Stimulated activated naive CD8-positive, alpha-beta T cell treated with anti-CD3 and anti-CD28 coated beads, Interleukin-15, amount 100 ng/mL, for 72 hours (primary cell): ENCODE results near the gene ANGEL1.

ENCODE experiments used
- ATAC-seq: fragments of 150-1000 bp; cut with Tn5 transposase; 2 replicates; pipeline ENCODE4 v1.10.0; 2021; ENCODE audit warnings: mild to moderate bottlenecking, moderate library complexity
- DNase-seq, 2 donors: peaks; one replicate each; pipeline ENCODE4 v3.0.0; 2021 to 2022
- H3K27ac Mint-ChIP-seq, 2 donors: one replicate each; pipeline ENCODE4 v1.8.0; 2022; ENCODE audit warnings: mild to moderate bottlenecking in 2 of 2, mixed read lengths in 2 of 2, moderate library complexity in 2 of 2
- H3K27me3 Mint-ChIP-seq: one replicate; pipeline ENCODE4 v1.8.0; 2022; ENCODE audit warnings: mixed read lengths
- H3K4me1 Mint-ChIP-seq: one replicate; pipeline ENCODE4 v1.8.0; 2022; ENCODE audit warnings: mild to moderate bottlenecking, mixed read lengths
- H3K4me3 Mint-ChIP-seq, 2 donors: one replicate each; pipeline ENCODE4 v1.8.0; 2022; ENCODE audit warnings: mild to moderate bottlenecking in 2 of 2, mixed read lengths in 2 of 2, moderate library complexity in 1 of 2
- H3K9me3 Mint-ChIP-seq, 2 donors: one replicate each; pipeline ENCODE4 v1.8.0; 2022; ENCODE audit warnings: mixed read lengths in 2 of 2

Gene ANGEL1

DNA sequence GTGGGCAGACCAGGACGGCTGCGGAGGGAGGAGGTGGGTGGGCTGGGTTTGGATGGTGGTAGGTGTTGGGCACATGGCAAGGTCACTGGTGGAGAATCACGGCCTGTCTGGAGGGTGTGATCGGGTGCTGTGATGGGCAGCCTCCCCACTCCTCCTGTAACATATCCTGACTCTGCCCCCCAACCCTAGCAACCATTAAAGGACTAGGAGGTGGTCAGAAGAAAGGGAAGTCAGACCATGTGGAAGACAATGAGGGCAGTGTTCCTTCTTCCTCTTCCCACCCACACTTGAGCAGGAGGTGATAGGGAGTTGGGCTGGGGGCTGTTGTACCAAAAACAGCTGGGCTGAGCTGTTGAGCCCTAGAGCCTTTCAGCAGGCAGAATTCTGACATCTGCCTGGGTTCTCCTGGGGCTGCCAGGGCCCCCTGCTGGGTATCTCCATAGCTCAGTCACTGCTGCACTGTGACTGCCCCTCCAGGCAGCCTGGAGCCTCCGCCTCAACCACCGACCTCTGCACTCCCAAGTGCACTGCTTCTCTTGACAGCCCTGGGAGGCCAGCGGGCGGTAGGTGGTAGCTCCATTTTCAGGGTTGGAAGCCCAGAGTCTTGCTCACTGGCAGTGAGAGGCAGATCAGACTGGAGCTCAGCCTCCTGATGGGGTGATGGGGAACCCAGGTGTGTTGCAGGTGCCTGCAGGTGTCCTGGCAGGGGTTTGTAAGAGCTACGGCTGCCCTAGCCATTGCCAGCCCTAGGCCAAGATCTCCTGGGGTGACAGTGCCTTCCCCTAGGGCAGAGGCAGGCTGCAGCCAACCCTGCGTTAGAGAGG lies 36.0 kb downstream of the ANGEL1 start:
- Mint-ChIP-seq H3K27me3 (peaks cover 10% of the 10 kb centered on the region), H3K27ac (peak overlapping the region in 1 of 2 donors; percentile 27), H3K9me3 (no peaks in the 10 kb centered on the region), H3K4me3 (no peak overlapping the region), H3K4me1 (peaks cover 32% of the 10 kb centered on the region)
- no peak for DNase-seq
- no peak for ATAC-seq

DNA sequence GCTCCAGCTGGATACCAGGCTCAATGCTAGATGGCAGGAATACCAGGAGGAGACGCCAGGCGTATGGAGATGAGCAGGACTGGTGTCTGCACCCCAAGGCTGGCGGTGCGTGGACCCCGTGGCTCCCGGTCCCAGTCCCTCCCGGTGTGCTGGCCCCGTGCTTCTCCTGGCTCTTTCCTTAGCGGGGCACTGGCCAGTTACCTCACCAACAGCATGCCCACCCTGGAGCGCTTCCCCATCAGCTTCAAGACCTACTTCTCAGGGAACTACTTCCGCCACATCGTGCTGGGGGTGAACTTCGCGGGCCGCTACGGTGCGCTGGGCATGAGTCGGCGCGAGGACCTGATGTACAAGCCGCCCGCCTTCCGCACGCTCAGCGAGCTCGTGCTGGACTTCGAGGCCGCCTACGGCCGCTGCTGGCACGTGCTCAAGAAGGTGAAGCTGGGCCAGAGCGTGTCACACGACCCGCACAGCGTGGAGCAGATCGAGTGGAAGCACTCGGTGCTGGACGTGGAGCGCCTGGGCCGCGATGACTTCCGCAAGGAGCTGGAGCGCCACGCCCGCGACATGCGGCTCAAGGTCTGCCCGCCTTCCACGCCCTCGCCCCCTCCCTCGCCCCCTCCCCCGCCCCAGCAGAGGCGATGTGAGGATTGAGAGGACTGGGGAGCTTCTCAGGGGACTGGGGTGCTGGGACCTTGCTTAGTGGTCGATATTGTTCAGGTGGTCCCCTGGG lies 36.8 kb downstream of the ANGEL1 start:
- Mint-ChIP-seq H3K27ac (peak overlapping the region in 1 of 2 donors; percentile 46), H3K9me3 (no peaks in the 10 kb centered on the region), H3K4me1 (peaks cover 24% of the 10 kb centered on the region), H3K4me3 (no peak overlapping the region), H3K27me3 (peaks cover 18% of the 10 kb centered on the region)
- ATAC-seq (no peak), DNase-seq (no peak)

DNA sequence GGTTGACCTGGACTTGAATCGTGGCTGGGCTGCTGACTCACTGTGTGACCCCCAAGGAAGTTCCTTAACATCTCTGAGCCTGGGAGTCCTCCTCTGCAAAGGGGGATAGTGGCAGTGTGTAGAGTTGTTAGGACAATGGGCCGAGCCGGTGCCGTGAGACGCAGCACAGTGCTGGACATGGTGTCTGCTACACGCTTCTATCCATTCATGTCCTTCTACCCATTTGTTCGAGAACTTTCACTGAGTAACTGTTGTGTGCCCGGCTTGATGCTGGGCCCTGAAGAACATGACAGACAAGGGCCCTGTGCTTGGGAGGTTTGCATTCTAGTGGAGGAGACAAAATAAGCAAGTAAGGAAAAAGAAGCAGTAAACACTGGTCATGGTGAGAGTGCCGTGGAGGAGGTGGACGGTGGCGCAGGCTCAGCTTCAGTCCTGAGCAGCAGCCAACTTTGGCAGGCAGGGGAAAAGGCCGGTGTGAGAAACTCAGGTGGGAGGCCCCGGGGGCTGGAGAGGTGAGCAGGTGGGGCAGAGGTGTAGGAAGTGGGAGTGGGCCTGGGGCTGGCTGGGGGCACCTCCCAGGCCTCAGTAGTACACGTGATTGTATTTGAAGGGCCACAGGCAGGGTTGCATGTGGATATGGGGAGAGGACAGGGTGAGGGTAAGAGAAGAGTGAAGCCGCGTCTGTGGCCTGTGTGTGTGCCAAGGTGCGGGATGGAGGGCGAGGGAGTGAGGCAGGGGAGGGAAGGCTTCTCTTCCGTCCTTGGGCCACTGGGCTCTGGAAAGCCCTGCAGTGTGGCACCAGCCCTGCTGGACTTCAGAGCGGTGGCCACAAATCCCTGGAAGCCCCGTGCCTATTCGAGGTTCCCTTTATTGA lies 37.6 kb downstream of the ANGEL1 start:
- Mint-ChIP-seq H3K27me3 (peaks cover 26% of the 10 kb centered on the region), H3K27ac (peak overlapping the region in 1 of 2 donors; percentile 51), H3K4me3 (no peak overlapping the region), H3K4me1 (peaks cover 20% of the 10 kb centered on the region), H3K9me3 (no peaks in the 10 kb centered on the region)
- no peak for ATAC-seq
- no peak for DNase-seq

DNA sequence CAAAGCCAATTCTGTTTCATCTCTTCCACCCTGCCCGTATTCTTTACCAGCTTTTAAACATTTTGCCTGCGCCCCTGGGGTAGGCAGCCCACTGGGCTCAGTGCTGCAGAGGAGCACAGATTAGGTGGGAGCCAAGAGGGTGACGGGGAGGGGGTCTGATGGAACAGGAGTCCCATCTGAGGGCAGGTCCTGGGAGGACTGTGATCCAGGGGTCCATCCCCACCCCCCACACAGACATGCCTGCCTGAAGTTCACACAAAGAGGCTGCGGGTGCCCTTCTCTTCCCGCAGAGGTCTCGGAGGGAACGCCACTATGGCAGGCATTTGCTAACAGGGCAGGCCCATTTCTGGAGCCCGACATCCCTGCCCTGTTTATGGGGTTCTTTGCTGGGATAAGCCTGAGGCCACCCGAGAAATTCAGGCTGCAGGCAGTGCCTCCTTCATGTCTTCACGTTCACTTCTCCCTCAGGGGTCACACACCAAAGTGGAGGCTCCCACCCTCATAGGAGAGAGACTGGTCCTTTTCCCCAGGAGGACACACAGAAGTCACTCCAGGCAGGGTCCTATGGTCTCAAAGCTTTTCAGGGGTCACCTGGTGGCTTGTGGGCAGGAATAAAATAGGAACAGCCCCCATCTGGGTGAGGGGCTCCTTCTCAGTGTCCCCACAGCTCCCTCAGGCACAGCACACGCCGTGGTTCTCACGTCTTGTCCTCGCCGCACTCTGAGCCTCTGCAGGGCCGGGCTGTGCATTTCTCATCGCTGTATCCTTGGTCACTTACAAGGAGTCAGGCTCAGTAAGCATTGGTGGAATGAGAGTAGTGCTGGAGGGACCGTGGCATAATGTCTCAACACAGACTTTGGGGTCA lies 38.5 kb downstream of the ANGEL1 start:
- ATAC-seq (no peak), DNase-seq (no peak)
- peaks cover 24% of the 10 kb centered on the region for H3K4me1 Mint-ChIP-seq
- no peaks in the 10 kb centered on the region for H3K9me3 Mint-ChIP-seq
- H3K27ac Mint-ChIP-seq, result peak overlapping the region in 1 of 2 donors; percentile 61
- H3K4me3 Mint-ChIP-seq, result no peak overlapping the region
- peaks cover 28% of the 10 kb centered on the region for H3K27me3 Mint-ChIP-seq

DNA sequence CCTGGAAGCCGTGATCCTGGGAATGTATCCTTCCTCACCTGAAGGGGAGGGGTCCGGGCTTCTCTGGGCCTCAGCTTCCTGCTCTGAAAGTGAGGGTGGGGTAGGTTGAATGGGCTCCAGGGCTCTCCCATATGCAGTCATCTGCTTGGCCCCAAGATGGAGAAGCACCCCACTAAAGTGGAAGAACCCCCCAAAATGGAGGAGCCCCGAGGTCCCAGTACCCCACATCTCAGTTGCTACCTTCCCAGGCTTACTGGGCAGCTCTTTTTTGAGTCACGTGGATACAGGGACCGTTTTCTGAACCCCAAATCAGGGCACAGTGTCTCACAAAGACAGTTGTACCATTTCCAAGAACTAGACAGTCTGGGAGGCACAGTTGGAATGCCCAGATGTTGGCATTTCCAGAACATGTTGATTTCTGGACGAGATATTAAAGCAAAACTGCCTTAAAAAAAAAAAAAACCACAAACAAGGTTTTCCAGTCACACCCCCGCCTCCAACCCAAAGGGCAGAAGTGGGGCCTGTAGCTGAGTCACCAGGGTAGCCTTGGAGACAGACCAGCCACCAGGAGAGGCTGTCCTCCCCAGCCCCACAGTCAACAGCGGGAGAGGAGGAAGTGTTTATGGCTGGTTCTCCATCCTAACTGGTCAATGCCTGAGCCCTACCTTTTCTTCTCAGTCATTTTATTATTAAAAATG lies 39.3 kb downstream of the ANGEL1 start:
- ATAC-seq, result peak; percentile 55
- H3K27ac Mint-ChIP-seq, result peak overlapping the region; percentile 61 to 78

DNA sequence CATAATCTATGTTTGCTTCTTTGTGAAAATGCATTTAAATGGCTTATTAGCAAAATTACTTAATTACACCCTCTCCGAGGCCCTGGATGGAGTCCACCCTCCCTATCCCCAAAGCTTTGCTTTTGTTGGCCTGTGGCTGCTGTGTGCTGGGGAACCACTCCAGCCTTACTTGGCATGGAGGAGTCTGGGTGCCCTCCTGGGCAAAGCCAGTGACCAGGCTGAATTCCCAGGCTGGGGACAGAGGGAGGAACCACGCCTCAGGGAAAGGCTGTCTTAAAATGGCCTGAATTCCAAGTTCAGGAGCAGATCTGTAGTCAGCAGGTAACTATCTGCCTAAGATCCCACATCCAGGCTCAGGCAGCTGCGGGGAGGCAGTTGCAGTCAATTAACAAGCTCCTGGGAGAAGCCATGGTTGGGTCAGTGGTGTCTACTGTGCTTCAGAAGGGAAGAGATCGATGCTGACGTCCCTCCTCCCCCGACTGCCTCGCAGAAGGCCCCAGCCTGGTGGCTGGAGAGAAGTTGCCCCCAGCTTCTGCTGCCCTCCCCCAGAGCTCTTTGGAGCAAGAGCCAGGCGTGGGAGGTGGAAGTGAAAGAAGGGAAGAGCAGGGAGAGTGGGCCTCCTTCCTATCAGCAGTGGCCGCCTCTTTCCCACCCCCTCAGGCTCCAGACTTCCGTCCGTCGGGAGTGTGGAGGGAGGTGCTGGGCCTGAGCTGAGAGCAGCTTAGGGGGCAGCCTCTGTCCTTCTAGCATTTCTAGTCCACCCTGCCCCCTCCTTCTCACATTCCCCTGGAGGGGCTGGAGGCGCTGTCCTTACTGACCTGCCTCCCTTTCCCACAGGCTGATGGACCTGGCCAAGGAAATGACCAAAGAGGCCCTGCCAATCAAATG lies 40.1 kb downstream of the ANGEL1 start:
- Mint-ChIP-seq H3K4me1 (peaks cover 40% of the 10 kb centered on the region), H3K27me3 (peaks cover 28% of the 10 kb centered on the region), H3K9me3 (no peaks in the 10 kb centered on the region), H3K4me3 (peak overlapping the region in 1 of 2 donors; percentile 29), H3K27ac (peak overlapping the region in 1 of 2 donors; percentile 78)
- ATAC-seq, result no peak
- DNase-seq, result no peak

More for the DNA sequence above, 39.3 kb downstream of the ANGEL1 start:
- peaks cover 32% of the 10 kb centered on the region for H3K4me1 Mint-ChIP-seq
- H3K9me3 Mint-ChIP-seq, result no peaks in the 10 kb centered on the region
- peaks cover 28% of the 10 kb centered on the region for H3K27me3 Mint-ChIP-seq
- H3K4me3 Mint-ChIP-seq, result peak overlapping the region in 1 of 2 donors; percentile 29
- no peak for DNase-seq

DNA sequence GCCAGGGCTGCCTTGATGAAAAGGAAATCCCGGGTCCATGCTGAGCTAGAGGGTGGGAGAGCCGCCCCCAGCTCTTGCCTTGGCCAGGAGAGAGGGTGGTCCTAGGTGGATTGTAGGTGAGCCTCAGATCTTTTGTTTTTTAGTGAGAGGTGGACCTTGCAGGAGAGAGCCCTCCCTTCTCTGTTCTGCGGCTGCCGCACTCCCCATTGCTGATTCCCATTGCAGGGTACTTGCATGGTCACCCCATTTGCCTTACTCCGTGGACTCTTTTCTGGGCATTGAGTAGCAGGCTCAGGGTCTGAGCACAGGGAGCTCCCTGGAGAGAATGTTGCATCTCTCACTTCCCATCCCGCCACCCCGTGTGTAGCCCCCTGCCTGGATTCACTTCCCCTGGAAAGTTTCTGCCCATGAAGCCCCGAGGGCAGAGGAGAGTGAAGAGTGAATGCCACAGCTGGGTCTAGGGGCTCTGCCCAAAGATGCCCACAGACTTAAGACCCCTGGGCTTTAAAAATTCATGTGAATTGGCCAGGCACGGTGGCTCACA lies 41.2 kb downstream of the ANGEL1 start:
- Mint-ChIP-seq H3K4me3 (no peak overlapping the region), H3K27ac (no peak overlapping the region), H3K9me3 (no peaks in the 10 kb centered on the region), H3K4me1 (peaks cover 42% of the 10 kb centered on the region), H3K27me3 (peaks cover 28% of the 10 kb centered on the region)
- ATAC-seq (no peak), DNase-seq (no peak)

DNA sequence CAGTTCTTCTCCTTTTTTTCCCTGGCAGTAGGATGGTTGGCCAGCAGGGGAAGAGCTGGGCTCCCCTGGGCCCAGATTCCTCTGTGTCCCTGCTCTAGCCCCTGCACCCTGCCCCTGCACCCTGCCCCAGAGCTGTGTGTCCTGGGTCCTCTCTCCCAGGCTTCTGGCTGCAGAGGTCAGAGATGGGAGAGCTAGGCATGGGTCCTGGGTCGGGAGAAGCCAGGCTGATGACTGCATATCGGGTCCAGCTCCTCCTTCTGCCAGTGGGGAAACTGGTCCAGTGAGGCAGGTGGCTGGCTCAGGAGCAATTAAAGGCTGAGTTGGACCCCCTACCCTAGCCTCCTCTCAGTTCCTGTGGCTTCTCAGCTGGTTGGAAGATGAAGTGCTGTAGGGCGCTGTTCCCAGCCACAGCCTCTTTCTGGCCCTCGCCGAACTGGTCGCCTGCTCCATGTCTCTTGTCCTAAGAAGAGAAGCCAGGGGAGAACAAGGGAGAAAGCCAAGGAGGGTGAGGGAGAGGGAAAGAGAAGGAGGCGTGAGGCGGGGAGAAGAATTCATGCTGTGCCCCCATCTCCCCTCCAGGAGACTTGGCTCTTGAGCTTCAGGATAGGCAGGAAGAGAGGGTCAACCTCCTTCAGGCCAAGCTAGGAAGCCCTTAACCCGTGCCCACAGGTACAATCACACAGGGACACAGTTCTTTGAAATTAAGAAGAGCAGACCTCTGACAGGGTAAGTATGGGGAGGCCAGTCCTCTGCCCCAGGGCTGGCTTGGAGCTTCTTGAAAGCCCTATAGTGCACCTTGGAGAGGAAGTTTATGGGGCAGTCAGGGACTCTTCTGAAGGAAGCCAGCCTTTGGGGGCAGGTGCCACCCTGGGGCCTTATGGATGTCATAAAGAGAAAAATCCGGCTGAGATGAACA lies 41.9 kb downstream of the ANGEL1 start:
- Mint-ChIP-seq H3K27ac (peak overlapping the region in 1 of 2 donors; percentile 54), H3K4me1 (peaks cover 42% of the 10 kb centered on the region), H3K27me3 (peaks cover 28% of the 10 kb centered on the region), H3K9me3 (no peaks in the 10 kb centered on the region), H3K4me3 (no peak overlapping the region)
- ATAC-seq (no peak), DNase-seq (peak in 1 of 2 donors; percentile 0)

DNA sequence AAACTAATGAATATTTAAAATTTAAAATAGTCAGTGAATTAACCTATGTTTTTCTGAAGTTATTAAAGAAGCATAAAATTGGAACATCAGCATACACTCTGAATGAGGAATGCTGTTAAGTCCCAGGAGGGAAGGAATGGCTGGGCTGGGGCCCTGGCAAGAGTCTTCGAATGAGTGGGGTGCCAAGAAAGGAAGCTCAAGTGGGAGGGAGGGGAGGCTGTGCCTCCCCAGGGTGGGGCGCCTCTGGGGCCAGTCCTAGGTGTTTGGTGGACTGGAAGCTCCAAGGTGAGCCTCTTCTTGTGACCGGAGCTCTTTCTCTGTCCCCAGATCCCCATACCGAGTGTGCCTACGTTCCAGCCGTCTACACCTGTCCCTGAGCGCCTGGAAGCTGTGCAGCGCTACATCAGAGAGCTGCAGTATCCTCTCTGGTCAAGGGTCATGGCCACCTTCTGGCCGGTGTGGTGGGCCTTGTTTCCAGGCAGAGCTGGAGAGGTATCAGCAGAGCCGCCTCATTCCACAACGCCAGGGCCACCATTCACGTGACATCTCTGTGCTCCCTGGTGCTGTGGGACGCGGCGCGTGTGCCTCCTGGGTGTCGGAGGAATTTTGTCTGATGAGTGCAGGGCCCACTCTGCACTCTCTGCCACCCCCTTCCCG lies 42.9 kb downstream of the ANGEL1 start:
- ATAC-seq (no peak), DNase-seq (peak in 1 of 2 donors; percentile 0)
- Mint-ChIP-seq H3K9me3 (no peaks in the 10 kb centered on the region), H3K4me1 (peaks cover 42% of the 10 kb centered on the region), H3K4me3 (no peak overlapping the region), H3K27ac (peak overlapping the region in 1 of 2 donors; percentile 12), H3K27me3 (peaks cover 28% of the 10 kb centered on the region)

DNA sequence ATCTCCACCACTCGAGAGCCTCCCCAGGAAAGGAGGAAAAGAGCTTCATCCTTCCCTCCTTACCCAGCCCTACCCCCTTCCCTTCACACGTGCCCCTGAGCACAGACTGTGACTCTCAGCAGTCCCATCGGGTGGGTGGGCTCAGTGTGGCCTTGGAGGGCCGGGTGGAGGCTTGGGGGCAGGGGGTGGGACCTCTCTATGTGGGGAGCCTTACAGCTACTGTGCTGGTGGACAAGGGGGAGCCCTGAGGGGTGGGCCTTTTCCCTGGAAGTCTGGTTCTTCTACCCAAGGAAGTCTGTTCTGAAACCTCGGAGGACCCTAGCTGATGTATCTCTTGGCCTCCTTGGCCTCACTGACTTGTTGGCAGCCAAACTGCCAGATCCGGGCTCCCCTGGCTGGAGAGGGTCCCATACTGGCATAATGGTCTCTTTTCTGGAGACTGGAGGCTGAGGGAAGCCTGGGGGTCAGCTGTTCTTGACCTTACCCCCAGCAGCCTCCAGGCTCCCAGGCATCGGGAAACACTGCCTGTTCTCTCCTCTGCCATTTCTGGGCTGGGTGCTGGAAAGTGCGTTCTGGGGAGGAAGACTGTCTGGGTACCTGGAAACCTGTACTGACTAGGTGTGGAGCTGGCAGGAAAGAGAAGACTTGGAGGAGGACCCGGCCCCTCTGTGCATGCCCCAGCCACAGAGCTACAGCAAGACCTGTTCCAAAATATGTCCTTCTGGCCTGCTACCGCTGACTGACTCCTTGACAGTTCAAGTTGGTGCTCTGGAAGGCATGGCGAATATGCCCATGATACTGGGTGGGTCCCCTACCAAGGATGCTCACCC lies 43.8 kb downstream of the ANGEL1 start:
- peak overlapping the region; percentile 80 to 89 for H3K27ac Mint-ChIP-seq
- H3K27me3 Mint-ChIP-seq, result peaks cover 30% of the 10 kb centered on the region
- peak in 1 of 2 donors; percentile 0 for DNase-seq
- no peaks in the 10 kb centered on the region for H3K9me3 Mint-ChIP-seq
- peak overlapping the region; percentile 65 for H3K4me3 Mint-ChIP-seq
- peaks cover 41% of the 10 kb centered on the region for H3K4me1 Mint-ChIP-seq
- peak; percentile 45 for ATAC-seq
